ENCODE measurements around the gene SLC37A4.

GRCh38 chr11:119012629-119013170 lies 18.0 kb downstream of the SLC37A4 start:
- TF ChIP-seq CTCF (conservative IDR thresholded peaks at IDR 0.05; ENCODE audit: low read length) (no peak), EZH2phosphoT487 (IDR thresholded peaks at IDR 0.05; ENCODE audit: borderline replicate concordance, low read depth, low read length) (no peak)
